Measurements from ENCODE around the gene TLR1.

GRCh38 chr4:38759113-38759789, 45.3 kb downstream of the TLR1 start:
- TF ChIP-seq CTCF (IDR thresholded peaks at IDR 0.05), result peak; percentile 39 to 72
- no peak for TF ChIP-seq POLR2A (IDR thresholded peaks at IDR 0.05)
- TF ChIP-seq EP300 (IDR thresholded peaks at IDR 0.05), result no peak
- no peak for TF ChIP-seq POLR2AphosphoS5 (IDR thresholded peaks at IDR 0.05)
